D721Med (cell line): ENCODE measurements around the gene SLC10A7.

Experiments
- DNase-seq: peaks from one replicate; pipeline ENCODE4 v3.0.0; 2011; ENCODE audit warnings: low spot score; ENCODE audit not compliant: insufficient read length
- FAIRE-seq: peaks from 2 replicates; lab custom pipeline; 2011; peaks lifted over from hg19 to GRCh38; lab: Jason Lieb, UNC
- TF ChIP-seq, protein P1 (sequence below): IDR thresholded peaks from 2 replicates; pipeline ENCODE4 v1.5.1; 2012; ENCODE audit warnings: mild to moderate bottlenecking, control low read depth; ENCODE audit not compliant: insufficient read depth; ENCODE audit errors: missing control alignments

SLC10A7 gene

DNA sequence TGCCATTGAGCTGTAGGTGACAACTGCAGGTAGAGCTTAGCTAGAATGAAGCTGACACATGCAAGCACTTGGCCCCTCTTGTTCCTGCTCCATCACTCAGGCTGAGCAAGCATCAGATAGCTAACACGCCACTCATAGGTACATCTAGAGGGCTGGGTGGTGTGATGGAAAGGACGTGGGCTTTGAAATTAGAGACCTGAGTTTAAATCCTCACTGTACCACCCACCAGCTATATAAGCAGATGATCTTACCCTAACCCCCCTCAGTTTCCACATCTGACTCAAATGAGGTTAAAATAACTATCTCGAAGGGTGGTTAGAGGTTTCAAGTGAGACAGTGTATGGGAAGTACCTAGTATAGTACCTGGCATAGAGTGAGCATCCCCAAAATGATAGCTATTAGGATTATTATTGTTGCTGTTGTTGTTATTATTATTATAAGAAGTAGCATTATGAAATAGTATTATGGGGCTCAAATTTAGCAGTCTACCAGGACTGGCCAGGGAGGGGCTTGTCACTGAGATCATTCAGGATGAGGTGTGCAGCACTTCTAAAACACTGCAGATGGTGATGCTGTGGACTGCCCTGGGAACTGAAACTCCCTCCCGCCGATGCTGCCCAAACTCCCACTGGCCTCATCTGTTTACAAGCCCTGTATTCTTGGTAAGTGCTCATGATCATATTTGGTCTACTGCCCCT lies 248.4 kb downstream of the SLC10A7 start:
- TF ChIP-seq, protein P1, sequence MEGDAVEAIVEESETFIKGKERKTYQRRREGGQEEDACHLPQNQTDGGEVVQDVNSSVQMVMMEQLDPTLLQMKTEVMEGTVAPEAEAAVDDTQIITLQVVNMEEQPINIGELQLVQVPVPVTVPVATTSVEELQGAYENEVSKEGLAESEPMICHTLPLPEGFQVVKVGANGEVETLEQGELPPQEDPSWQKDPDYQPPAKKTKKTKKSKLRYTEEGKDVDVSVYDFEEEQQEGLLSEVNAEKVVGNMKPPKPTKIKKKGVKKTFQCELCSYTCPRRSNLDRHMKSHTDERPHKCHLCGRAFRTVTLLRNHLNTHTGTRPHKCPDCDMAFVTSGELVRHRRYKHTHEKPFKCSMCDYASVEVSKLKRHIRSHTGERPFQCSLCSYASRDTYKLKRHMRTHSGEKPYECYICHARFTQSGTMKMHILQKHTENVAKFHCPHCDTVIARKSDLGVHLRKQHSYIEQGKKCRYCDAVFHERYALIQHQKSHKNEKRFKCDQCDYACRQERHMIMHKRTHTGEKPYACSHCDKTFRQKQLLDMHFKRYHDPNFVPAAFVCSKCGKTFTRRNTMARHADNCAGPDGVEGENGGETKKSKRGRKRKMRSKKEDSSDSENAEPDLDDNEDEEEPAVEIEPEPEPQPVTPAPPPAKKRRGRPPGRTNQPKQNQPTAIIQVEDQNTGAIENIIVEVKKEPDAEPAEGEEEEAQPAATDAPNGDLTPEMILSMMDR = no peak
- DNase-seq (no peak), FAIRE-seq (no peak)

DNA sequence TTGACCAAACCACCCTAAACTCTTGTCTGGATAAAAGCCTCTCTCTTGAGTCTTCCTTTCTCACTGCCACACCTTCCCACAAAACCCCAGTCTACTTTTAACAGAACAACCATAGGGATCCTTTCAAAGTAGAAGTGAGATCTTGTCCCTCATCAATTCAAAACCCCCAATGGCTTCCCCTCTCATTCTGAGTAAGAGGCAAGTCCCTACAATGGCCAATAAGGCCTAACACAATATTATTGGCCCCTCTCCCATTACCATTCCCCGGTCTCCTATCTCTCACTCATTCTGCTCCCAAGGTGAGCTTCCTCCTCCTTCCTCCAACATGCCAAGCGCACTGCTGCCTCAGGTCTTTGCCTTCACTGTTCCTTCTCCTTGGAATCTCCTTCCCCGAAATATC lies 250.3 kb downstream of the SLC10A7 start:
- FAIRE-seq (no peak), DNase-seq (no peak)
- TF ChIP-seq, protein P1 = no peak

DNA sequence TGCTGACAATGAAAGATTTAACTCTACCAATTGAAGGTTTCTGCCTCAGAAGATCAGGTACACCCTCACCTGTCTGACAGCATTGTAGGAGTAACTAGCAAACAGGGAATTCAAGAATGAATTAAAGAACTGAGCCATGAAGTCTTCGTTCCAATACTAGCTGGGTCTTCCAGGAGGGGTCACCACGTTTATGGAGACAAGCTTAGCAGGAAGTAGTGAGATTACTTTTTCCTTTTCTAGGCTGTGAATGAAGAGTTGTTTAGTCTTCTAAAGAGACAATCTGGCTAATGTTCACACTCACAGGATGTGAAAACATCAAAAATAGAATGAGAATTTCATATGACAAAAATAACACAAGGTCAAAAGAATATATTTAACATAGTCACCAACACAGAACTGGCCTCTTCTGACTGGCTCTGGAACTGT lies 252.5 kb downstream of the SLC10A7 start:
- TF ChIP-seq, protein P1 = no peak
- no peak for FAIRE-seq

DNA sequence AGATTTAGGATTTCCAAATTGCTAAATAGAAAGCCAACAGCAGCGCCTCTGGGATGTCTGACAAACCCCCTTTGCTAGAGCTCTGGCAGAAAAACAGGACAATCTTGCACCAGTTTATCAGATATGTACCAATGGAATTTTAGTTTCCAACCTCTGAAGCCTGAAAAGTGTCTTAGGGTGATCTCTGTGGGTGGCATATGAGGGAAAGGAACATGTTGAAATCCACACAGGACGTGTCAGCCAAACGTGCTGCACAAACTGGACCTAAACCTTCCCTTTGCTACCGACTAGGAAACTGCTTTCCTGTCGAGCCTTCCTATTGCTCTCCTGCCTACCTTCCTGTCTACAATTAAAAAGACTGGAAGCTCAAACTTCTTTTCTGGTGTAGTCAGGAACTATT lies 253.9 kb downstream of the SLC10A7 start:
- no peak for FAIRE-seq
- TF ChIP-seq, protein P1 = no peak

More for the DNA sequence above, 252.5 kb downstream of the SLC10A7 start:
- DNase-seq = no peak

DNA sequence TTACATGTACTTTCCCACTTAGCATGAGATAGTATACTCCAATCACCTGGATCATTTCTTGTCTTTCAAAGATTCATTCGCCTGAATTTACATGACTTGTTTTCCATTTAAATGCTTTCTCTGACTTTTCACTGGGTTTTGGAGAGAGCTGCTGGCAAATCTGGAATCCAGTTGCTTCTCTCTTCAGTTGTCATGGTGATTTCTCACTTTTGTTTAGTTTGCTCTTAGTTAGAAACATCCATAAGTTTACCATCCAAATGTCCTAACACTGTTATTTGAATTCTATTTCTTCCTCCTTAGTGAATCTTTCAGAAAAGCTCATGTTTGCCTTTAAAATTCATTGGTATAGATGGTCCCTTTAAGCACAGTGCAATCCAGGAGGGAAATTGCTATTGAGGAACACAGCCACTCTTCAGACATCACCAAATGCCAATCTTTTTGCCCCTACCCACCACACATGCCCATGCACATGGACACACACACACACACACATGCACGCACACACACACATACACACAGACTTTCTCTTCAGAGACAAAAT lies 255.7 kb downstream of the SLC10A7 start:
- FAIRE-seq = no peak
- TF ChIP-seq, protein P1 = no peak
- no peak for DNase-seq

More for the DNA sequence above, 253.9 kb downstream of the SLC10A7 start:
- DNase-seq = no peak

DNA sequence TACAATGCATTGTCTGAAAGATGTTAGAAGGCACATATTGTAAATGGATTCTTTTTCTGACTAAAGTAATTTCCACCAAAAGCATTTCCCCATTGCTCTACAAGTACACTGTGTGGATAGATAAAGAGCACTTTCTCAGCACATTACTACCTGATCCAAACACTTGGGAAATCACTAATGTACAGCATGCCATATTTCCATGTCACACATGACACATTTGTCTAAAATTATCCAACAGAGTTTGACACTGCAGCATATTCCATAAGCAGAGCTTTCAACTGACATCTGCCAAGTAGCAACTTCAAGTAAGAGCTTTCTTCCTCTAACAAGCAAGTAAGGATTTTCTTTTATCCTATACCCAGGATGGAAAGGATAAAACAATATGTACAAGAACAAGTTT lies 257.9 kb downstream of the SLC10A7 start:
- FAIRE-seq = no peak
- TF ChIP-seq, protein P1 = no peak
- DNase-seq = no peak

DNA sequence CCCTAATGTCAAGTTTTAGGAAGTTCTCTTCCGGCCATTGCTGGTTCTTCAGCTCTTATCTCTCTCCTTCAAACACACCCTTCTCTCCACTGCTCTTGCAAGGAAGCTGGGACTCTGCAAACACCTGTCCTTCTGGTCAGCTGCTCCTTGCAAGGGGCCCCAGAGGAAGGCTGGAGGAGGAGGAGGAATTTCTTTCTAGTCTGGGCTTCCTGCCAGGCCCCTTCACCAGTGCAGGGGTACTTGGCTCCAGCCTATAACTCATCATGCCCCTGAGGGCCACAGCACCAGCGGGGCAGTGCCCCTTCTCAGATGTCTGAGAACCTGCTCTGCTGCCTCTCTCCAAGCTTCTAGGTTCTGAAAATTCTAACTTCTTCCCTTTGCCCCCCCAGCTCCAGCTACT lies 260.7 kb downstream of the SLC10A7 start:
- TF ChIP-seq, protein P1 = no peak
- FAIRE-seq (no peak), DNase-seq (no peak)
